ENCODE measurements around the gene LTF. TPM values are rescaled to one million over a fixed set of nuclear protein-coding genes. Genes with fewer than 3 reads are reported as not detected.

Gene LTF
- total and polyA plus RNA-seq, 9 of the 15 experiments (the other 6 are each of a cell fraction or from before 2014, with no cell fraction given), result 0.07 TPM; not detected in 8

DNA sequence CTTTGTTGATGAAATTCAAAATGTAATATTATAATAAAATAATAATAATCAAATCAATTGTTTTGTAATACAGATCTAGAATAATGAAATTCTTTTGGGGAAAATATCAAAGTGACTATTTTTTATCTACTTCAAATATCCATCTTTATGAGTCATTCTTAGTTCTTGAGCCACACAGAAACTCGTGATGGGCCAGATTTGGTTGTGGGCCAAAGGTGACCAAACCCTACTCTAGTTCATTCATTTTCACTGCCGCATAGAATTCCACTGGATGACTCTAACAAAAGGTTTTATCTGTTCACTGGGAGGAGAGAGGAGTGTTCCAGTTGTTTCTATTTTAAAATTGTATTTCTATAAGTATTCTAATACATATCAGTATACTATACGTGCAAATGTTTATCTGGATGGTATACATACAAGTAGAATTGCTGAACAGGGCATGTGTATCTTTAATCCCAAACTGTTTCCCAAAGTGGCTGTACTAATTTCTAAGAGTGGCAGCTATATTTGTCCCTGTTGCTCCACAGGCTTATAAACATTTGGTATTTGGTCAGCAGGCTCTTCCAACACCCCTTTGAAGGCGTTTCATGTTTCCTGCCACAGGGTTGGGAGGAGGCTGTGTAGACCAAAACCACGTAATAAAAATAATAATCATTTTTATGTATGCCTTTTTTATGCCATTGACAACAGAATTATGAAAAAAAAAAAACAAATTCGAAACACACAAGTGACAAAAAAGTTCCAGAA is 25.8 kb upstream of the LTF start (continued):
- TF ChIP-seq, protein P1, sequence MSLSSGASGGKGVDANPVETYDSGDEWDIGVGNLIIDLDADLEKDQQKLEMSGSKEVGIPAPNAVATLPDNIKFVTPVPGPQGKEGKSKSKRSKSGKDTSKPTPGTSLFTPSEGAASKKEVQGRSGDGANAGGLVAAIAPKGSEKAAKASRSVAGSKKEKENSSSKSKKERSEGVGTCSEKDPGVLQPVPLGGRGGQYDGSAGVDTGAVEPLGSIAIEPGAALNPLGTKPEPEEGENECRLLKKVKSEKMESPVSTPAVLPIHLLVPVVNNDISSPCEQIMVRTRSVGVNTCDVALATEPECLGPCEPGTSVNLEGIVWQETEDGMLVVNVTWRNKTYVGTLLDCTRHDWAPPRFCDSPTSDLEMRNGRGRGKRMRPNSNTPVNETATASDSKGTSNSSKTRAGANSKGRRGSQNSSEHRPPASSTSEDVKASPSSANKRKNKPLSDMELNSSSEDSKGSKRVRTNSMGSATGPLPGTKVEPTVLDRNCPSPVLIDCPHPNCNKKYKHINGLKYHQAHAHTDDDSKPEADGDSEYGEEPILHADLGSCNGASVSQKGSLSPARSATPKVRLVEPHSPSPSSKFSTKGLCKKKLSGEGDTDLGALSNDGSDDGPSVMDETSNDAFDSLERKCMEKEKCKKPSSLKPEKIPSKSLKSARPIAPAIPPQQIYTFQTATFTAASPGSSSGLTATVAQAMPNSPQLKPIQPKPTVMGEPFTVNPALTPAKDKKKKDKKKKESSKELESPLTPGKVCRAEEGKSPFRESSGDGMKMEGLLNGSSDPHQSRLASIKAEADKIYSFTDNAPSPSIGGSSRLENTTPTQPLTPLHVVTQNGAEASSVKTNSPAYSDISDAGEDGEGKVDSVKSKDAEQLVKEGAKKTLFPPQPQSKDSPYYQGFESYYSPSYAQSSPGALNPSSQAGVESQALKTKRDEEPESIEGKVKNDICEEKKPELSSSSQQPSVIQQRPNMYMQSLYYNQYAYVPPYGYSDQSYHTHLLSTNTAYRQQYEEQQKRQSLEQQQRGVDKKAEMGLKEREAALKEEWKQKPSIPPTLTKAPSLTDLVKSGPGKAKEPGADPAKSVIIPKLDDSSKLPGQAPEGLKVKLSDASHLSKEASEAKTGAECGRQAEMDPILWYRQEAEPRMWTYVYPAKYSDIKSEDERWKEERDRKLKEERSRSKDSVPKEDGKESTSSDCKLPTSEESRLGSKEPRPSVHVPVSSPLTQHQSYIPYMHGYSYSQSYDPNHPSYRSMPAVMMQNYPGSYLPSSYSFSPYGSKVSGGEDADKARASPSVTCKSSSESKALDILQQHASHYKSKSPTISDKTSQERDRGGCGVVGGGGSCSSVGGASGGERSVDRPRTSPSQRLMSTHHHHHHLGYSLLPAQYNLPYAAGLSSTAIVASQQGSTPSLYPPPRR (CRISPR knock-in tag; IDR thresholded peaks at IDR 0.05; ENCODE audit: borderline replicate concordance), result no peak
- peak; percentile 92 for TF ChIP-seq FOSL1 (tag; conservative IDR thresholded peaks at IDR 0.05)
- no peak for TF ChIP-seq NR2F6 (CRISPR knock-in tag; IDR thresholded peaks at IDR 0.05)
- TF ChIP-seq, protein P2, sequence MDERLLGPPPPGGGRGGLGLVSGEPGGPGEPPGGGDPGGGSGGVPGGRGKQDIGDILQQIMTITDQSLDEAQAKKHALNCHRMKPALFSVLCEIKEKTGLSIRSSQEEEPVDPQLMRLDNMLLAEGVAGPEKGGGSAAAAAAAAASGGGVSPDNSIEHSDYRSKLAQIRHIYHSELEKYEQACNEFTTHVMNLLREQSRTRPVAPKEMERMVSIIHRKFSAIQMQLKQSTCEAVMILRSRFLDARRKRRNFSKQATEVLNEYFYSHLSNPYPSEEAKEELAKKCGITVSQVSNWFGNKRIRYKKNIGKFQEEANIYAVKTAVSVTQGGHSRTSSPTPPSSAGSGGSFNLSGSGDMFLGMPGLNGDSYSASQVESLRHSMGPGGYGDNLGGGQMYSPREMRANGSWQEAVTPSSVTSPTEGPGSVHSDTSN (CRISPR knock-in tag; IDR thresholded peaks at IDR 0.05; ENCODE audit: low read depth), result no peak
- TF ChIP-seq, protein P2 (tag; conservative IDR thresholded peaks at IDR 0.05; ENCODE audit: low read depth), result no peak
- TF ChIP-seq TEAD1 (CRISPR knock-in tag; IDR thresholded peaks at IDR 0.05), result no peak
- no peak for TF ChIP-seq EP400 (IDR thresholded peaks at IDR 0.05)
- no peak for TF ChIP-seq ZNF766 (CRISPR knock-in tag; conservative IDR thresholded peaks at IDR 0.05)
- no peak for TF ChIP-seq MCM2 (IDR thresholded peaks at IDR 0.05; ENCODE audit: low read depth)
- TF ChIP-seq ZNF778 (CRISPR knock-in tag; IDR thresholded peaks at IDR 0.05), result no peak
- no peak for TF ChIP-seq KDM1A (IDR thresholded peaks at IDR 0.05)
- TF ChIP-seq NFIC (IDR thresholded peaks at IDR 0.05), result peak; percentile 34; the same call in 1 of the 2 replicates
- no peak for TF ChIP-seq YY1 (IDR thresholded peaks at IDR 0.05; ENCODE audit: borderline replicate concordance in 1 of 3, control insufficient read depth in 1 of 3, extremely low read depth in 1 of 3, insufficient read depth in 3 of 3, insufficient read length in 1 of 3, insufficient replicate concordance in 2 of 3, low read depth in 1 of 3, low read length in 2 of 3)
- TF ChIP-seq KLF13 (tag; IDR thresholded peaks at IDR 0.05; ENCODE audit: borderline replicate concordance, low read depth), result no peak
- TF ChIP-seq, protein P3, sequence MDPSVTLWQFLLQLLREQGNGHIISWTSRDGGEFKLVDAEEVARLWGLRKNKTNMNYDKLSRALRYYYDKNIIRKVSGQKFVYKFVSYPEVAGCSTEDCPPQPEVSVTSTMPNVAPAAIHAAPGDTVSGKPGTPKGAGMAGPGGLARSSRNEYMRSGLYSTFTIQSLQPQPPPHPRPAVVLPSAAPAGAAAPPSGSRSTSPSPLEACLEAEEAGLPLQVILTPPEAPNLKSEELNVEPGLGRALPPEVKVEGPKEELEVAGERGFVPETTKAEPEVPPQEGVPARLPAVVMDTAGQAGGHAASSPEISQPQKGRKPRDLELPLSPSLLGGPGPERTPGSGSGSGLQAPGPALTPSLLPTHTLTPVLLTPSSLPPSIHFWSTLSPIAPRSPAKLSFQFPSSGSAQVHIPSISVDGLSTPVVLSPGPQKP (CRISPR knock-in tag; IDR thresholded peaks at IDR 0.05), result no peak
- TF ChIP-seq FOXM1 (IDR thresholded peaks at IDR 0.05; ENCODE audit: low read depth), result no peak
- TF ChIP-seq FOXM1 (CRISPR knock-in tag; IDR thresholded peaks at IDR 0.05; ENCODE audit: low read depth), result no peak
- no peak for TF ChIP-seq SAFB (IDR thresholded peaks at IDR 0.05; ENCODE audit: borderline replicate concordance, low read depth, low read length)
- TF ChIP-seq ZNF408 (CRISPR knock-in tag; IDR thresholded peaks at IDR 0.05; ENCODE audit: low read depth), result no peak
- TF ChIP-seq PRMT5 (CRISPR knock-in tag; IDR thresholded peaks at IDR 0.05), result no peak

Data from K562 (cell line).